GM12865 (cell line): ENCODE data around the gene CLIC6.

ENCODE experiments used
- DNase-seq: peaks from one replicate; pipeline ENCODE4 v3.0.0; 2010; ENCODE audit warnings: low read depth
- H3K4me3 ChIP-seq: 2 replicates; pipeline ENCODE4 v1.5.1; 2011; ENCODE audit warnings: mild to moderate bottlenecking, low read depth, low read length, control low read depth
- TF ChIP-seq, protein P1 (sequence below): IDR thresholded peaks from 2 replicates; pipeline ENCODE4 v1.5.1; 2011; ENCODE audit warnings: low read length, control low read depth, low read depth, inconsistent platforms; ENCODE audit not compliant: insufficient read depth; ENCODE audit errors: missing control alignments

CLIC6 gene

DNA sequence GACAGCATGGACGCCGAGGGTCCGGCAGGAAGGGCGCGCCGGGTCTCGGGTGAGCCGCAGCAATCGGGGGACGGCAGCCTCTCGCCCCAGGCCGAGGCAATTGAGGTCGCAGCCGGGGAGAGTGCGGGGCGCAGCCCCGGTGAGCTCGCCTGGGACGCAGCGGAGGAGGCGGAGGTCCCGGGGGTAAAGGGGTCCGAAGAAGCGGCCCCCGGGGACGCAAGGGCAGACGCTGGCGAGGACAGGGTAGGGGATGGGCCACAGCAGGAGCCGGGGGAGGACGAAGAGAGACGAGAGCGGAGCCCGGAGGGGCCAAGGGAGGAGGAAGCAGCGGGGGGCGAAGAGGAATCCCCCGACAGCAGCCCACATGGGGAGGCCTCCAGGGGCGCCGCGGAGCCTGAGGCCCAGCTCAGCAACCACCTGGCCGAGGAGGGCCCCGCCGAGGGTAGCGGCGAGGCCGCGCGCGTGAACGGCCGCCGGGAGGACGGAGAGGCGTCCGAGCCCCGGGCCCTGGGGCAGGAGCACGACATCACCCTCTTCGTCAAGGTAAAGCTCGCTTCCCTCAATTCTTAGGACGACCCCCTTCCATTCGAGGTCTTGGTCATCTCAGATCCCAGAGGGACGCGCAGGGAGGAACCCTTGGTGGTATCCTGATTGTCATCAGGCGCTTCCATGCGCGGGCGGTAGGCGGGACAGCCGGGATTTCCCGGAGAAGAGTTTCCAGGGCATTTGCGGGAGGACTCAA lies 1.6 kb downstream of the CLIC6 start:
- H3K4me3 ChIP-seq, result peak overlapping the region; percentile 82
- peak; percentile 59 for DNase-seq
- TF ChIP-seq, protein P1, sequence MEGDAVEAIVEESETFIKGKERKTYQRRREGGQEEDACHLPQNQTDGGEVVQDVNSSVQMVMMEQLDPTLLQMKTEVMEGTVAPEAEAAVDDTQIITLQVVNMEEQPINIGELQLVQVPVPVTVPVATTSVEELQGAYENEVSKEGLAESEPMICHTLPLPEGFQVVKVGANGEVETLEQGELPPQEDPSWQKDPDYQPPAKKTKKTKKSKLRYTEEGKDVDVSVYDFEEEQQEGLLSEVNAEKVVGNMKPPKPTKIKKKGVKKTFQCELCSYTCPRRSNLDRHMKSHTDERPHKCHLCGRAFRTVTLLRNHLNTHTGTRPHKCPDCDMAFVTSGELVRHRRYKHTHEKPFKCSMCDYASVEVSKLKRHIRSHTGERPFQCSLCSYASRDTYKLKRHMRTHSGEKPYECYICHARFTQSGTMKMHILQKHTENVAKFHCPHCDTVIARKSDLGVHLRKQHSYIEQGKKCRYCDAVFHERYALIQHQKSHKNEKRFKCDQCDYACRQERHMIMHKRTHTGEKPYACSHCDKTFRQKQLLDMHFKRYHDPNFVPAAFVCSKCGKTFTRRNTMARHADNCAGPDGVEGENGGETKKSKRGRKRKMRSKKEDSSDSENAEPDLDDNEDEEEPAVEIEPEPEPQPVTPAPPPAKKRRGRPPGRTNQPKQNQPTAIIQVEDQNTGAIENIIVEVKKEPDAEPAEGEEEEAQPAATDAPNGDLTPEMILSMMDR, result no peak

DNA sequence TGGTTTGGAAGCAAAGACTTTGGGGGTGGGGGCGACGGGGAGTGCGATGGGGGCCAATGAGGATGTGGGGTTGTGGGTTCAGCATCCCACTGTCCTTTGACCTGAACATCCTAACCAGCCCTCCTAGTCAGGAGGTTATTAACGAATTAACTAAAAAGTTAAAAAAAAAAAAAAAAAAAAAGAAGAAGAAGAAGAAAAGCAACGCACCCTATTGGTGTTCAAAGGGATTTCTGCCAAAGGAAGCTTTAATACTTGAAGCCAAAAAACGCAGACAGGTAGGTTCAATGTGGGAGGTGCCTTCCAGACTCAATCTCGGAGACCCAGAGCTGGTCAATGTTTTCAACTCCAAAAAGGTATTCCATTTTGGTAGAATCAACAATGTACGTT lies 2.2 kb downstream of the CLIC6 start:
- TF ChIP-seq, protein P1, result peak; percentile 27
- DNase-seq, result peak; percentile 55
- H3K4me3 ChIP-seq, result peak overlapping the region; percentile 82

DNA sequence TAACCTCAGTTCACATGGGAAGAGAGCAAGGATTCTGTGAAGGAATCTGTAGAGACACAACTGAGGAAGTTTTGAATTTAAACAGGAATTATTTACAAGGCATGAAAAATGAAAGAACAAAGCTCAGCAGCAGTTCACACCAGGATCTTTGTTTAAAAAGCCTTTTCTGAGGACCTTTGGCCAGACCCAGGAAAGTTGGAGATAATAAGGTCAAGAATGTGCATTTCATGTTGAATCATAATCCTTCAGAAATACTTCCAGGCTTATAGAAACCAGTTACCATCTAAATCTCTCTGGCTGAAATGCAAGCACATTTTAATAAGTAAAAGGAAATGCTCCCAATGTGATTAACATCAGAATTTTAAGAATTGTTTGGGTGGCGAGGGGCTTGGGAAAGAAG lies 2.7 kb downstream of the CLIC6 start:
- TF ChIP-seq, protein P1, result no peak
- H3K4me3 ChIP-seq, result peak overlapping the region; percentile 82

DNA sequence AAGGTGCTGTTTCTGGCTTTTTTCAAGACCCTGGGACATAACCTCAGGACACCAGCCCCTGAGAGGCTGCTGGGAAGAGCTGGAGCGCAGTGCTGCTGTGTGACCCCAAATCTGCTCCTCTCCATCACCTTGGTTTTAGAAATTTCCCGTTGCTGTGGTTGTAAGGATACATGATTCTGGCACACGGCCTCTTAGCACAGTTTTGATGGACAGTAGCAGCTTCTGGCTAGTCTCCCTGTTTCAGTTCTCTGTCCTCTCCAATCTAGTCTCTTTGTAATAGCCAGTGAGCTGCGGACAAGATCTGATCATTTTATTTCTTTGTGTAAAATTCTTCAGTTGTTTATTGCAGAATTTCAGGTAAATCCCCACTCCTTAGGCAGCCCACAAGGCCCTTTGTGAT lies 3.1 kb downstream of the CLIC6 start:
- no peak for DNase-seq
- peak overlapping the region; percentile 82 for H3K4me3 ChIP-seq
- TF ChIP-seq, protein P1, result no peak

More for the DNA sequence above, 2.7 kb downstream of the CLIC6 start:
- no peak for DNase-seq

DNA sequence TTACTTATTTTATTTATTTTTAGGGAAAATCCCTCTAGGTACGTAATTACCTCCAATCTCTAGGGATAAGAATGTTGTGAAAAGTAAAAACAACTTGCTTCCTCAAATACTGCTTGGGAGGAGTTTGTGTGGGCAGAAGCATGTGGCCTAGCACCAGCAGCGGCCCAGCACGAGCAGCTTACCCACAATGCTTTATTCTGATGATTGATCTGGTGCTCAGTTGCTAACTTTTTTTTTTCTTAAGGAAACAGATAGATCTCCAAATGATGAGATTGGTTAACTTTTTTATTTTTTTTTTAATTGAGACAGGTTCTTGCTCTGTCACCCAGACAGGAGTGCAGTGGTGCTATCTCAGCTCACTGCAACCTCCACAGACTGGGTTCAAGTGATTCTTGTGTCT lies 4.2 kb downstream of the CLIC6 start:
- peak; percentile 67 for DNase-seq
- H3K4me3 ChIP-seq, result peak overlapping the region; percentile 82
- TF ChIP-seq, protein P1, result no peak

DNA sequence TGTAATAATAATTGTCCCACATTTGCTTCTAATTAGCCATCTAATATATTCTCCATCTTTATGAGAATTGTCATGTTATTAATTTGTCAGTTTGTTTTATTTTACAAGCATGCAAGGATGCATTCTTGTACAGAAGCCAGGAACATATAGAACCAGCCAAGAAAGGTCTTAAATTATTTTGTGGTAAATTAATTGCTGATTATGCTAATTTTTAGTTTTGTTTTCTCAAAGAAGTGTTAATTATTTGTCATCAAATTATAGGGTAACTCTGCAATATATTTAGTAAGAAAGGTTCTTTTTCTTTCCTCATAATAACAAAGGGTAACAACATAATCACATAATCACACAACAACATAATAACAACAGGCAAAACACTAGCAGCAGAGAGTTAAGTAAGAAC lies 5.7 kb downstream of the CLIC6 start:
- TF ChIP-seq, protein P1, result no peak
- no peak overlapping the region for H3K4me3 ChIP-seq
- no peak for DNase-seq

DNA sequence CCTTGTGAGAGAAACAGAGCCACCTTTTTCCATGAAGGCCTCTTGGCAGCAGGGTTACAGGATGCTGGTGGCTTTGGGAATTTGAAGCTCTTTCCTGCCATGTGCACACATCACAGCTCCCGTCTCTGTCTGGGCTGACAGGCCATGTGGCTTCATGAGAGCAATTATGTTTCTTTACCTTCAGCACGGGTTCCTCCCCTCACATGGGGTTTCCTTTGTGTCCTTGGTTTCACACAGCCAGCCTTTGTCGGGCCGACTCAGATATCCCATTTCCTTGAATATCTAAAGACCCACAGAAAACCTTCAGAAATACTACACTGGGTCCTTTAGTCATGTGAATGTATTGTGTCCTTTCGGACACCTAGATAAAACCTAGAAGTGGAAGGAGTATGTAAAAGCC lies 7.1 kb downstream of the CLIC6 start:
- H3K4me3 ChIP-seq, result no peak overlapping the region
- DNase-seq, result no peak
- TF ChIP-seq, protein P1, result no peak
